ENCODE data around the gene EPB41L4A.

DNA sequence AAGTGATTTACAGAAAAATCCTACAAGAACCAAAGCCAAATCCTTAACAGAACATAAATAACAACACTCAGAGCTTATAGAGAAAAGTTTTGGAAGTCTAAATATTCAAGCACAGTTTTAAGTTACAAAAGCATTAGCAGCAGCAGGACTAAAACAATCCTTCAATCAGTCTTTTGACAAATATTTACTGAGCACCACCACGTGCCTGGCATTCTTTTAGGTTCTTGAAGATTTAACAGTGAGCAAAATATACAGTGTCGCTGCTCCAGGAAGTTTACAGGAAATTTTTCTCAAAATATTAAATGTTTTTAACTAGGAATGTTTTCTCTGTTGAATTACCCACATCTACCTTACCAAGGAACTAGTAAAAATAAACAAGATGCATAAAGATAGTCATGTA is 11.4 kb downstream of the EPB41L4A start:
- TF ChIP-seq POLR2A (IDR thresholded peaks at IDR 0.05; ENCODE audit: low read length) (no peak), GATA1 (IDR thresholded peaks at IDR 0.05; ENCODE audit: low read depth, low read length) (no peak)
